BJ (cell line): Measurements from ENCODE around the gene SF3B2. TPM values are rescaled to one million over a fixed set of nuclear protein-coding genes. Genes with fewer than 3 reads are reported as not detected.

Source experiments
- CTCF ChIA-PET: fragments of 350-600 bp; formaldehyde crosslinking; extraction: SDS; loops from one replicate; lab custom pipeline; 2021; ENCODE audit warnings: antibody characterized with exemption, inconsistent platforms; lab: Yijun Ruan, JAX
- POLR2A ChIA-PET: fragments of 300-600 bp; sonication (Branson Sonifier 250); formaldehyde crosslinking; extraction: SDS; loops from one replicate; lab custom pipeline; 2021; ENCODE audit warnings: antibody characterized with exemption; lab: Charles Lee
- DNase-seq: peaks from one replicate; pipeline ENCODE4 v3.0.0-alpha.2; 2011; ENCODE audit warnings: low read depth
- H3K27me3 ChIP-seq: 2 replicates; pipeline ENCODE4 v1.6.0; 2011; ENCODE audit warnings: low read length; ENCODE audit not compliant: control insufficient read depth, insufficient read depth
- H3K36me3 ChIP-seq: 2 replicates; pipeline ENCODE4 v1.5.1; 2011; ENCODE audit warnings: low read length; ENCODE audit not compliant: control insufficient read depth, insufficient read depth
- H3K4me3 ChIP-seq: 2 replicates; pipeline ENCODE4 v1.5.1; 2011; ENCODE audit warnings: low read depth, mild to moderate bottlenecking, control low read depth, low read length
- CTCF ChIP-seq: IDR thresholded peaks from 2 replicates; pipeline ENCODE4 v1.5.1; 2011; ENCODE audit warnings: low read depth, mild to moderate bottlenecking, control low read depth, inconsistent platforms, low read length, moderate library complexity; ENCODE audit not compliant: insufficient read depth
- polyA plus RNA-seq: library from polyadenylated mRNA; depleted of rRNA; stranded (reverse); fragments of >200 nt; gene quantifications from 2 replicates; pipeline ENCODE4 v1.2.3, GENCODE V29; 2011; rRNA removed

SF3B2 gene
- polyA plus RNA-seq, 1 experiment: 82.7 TPM

DNA sequence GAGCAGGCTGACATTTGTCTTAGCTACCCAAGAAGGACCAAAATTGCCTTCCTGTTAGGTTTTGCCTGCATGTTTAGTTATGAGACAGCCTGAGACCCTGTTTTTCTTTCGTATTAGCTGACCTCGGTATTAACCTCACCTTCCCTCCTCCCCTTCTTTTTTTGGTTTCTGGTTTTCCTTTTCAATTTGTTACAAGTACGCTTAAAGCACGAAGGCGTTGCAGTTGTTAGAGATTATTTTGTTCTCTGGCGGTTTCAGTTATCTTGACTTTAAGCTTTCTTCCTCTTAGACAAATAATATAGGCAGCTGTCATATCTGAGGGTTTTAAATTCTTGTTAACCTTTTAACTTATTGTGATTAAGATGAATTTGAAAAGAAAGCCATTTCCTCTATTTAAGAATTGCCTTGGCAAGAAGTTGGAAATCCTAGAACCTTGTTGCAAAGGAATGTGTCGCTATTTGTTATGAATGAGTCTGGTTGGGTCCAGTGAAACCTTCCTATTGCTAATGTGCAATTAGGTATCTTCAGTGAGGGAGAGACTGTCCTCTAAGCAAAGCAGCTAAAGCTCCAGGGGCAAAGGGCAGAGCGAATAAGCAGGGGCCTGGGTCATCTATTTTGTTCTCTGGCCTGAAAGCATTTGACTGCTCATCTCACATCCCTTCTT lies 63.6 kb downstream of the SF3B2 start:
- Histone ChIP-seq H3K27me3 (no peaks in the 10 kb centered on the region), H3K4me3 (no peak overlapping the region), H3K36me3 (no peaks in the 10 kb centered on the region)
- CTCF ChIA-PET: interaction anchor here (1.3 kb wide), 1 partner anchor 48 kb away, joined by 6 read pairs; no protein-coding TSS in a partner anchor
- TF ChIP-seq CTCF: no peak
- DNase-seq: no peak
- POLR2A ChIA-PET: no interaction called here

- TF ChIP-seq CTCF: no peak
- Histone ChIP-seq H3K36me3 (no peaks in the 10 kb centered on the region), H3K4me3 (no peak overlapping the region), H3K27me3 (no peaks in the 10 kb centered on the region)
- ChIA-PET POLR2A (no interaction called here), CTCF (interaction anchor here (1.3 kb wide), 1 partner anchor 49 kb away, joined by 6 read pairs; no protein-coding TSS in a partner anchor)
- DNase-seq: no peak
Observed at GRCh38 chr11:66116576-66117361, 64.6 kb downstream of the SF3B2 start.

DNA sequence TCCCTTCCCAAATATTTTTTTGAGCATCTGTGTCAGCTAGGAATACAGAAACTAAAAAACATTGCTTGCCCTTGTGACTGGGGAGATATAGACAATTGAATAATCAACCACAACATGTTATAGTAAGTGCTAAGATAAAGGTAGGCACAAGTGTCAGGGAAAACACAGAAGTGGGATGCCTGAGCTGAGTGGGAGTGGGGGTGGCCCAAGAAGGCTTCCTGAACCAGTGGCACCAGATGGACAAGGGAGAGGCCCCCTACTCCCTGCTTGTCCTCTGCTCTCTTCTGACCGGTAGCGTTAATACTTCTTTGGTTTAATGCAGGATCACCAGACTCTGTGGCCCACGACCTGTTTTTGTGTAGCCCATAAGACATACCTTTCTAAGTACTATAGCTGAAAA lies 66.7 kb downstream of the SF3B2 start:
- TF ChIP-seq CTCF: no peak
- Histone ChIP-seq H3K4me3 (no peak overlapping the region), H3K36me3 (no peaks in the 10 kb centered on the region), H3K27me3 (no peaks in the 10 kb centered on the region)
- ChIA-PET POLR2A (interaction anchor here (0.6 to 1.5 kb wide), 2 partner anchors 8 to 469 kb away, joined by 10 to 26 read pairs; no protein-coding TSS in a partner anchor), CTCF (interaction anchor here (0.7 to 1.7 kb wide), 4 partner anchors 29 to 73 kb away, joined by 3 to 9 read pairs (median 4); partner anchors contain the start of gene PACS1)
- no peak for DNase-seq

Other genes starting within 250 kb of the SF3B2 start
- gene SNX32, start 218.4 kb upstream of the SF3B2 start, polyA plus RNA-seq: 0.13 and 0.22 TPM in 2 replicates
- gene CFL1, start 194.2 kb upstream of the SF3B2 start, polyA plus RNA-seq: 1,912 and 2,736 TPM in 2 replicates
- gene MUS81, start 191.9 kb upstream of the SF3B2 start, polyA plus RNA-seq: 31.1 and 63.8 TPM in 2 replicates
- gene EFEMP2, start 179.6 kb upstream of the SF3B2 start, polyA plus RNA-seq: 258 and 497 TPM in 2 replicates
- 0.15 and 0.21 TPM in 2 replicates for gene CTSW, start 172.5 kb upstream of the SF3B2 start, polyA plus RNA-seq
- 136 and 199 TPM in 2 replicates for gene FIBP, start 163.9 kb upstream of the SF3B2 start, polyA plus RNA-seq
- 23.7 and 33.4 TPM in 2 replicates for gene CCDC85B, start 161.7 kb upstream of the SF3B2 start, polyA plus RNA-seq
- gene FOSL1, start 152.0 kb upstream of the SF3B2 start, polyA plus RNA-seq: 8.2 and 10.3 TPM in 2 replicates
- 49.8 and 81.9 TPM in 2 replicates for gene C11orf68, start 133.3 kb upstream of the SF3B2 start, polyA plus RNA-seq
- 137 and 141 TPM in 2 replicates for gene DRAP1, start 132.9 kb upstream of the SF3B2 start, polyA plus RNA-seq
- gene TSGA10IP, start 106.9 kb upstream of the SF3B2 start, polyA plus RNA-seq: not detected in 2 replicates
- 12.0 and 13.2 TPM in 2 replicates for gene SART1, start 90.6 kb upstream of the SF3B2 start, polyA plus RNA-seq
- 24.0 and 27.7 TPM in 2 replicates for gene EIF1AD, start 50.2 kb upstream of the SF3B2 start, polyA plus RNA-seq
- gene BANF1, start 49.9 kb upstream of the SF3B2 start, polyA plus RNA-seq: 210 and 223 TPM in 2 replicates
- 4.8 and 5.9 TPM in 2 replicates for gene CST6, start 40.4 kb upstream of the SF3B2 start, polyA plus RNA-seq
- 0.56 and 0.69 TPM in 2 replicates for gene CATSPER1, start 25.9 kb upstream of the SF3B2 start, polyA plus RNA-seq
- not detected in 2 replicates for gene GAL3ST3, start 3.2 kb upstream of the SF3B2 start, polyA plus RNA-seq
- gene PACS1, start 17.9 kb downstream of the SF3B2 start, polyA plus RNA-seq: 34.3 and 35.8 TPM in 2 replicates
- 9.8 and 16.3 TPM in 2 replicates for gene KLC2, start 205.3 kb downstream of the SF3B2 start, polyA plus RNA-seq
- gene RAB1B, start 216.3 kb downstream of the SF3B2 start, polyA plus RNA-seq: 170 and 251 TPM in 2 replicates
- 0.75 and 1.2 TPM in 2 replicates for gene CNIH2, start 225.8 kb downstream of the SF3B2 start, polyA plus RNA-seq
- gene YIF1A, start 236.8 kb downstream of the SF3B2 start, polyA plus RNA-seq: 151 and 228 TPM in 2 replicates
- gene TMEM151A, start 239.5 kb downstream of the SF3B2 start, polyA plus RNA-seq: 0.15 TPM in 1 of 2 replicates, not detected in the other